Activated T-helper 17 cell treated with anti-CD3 and anti-CD28 coated beads, Interleukin-2, amount 50 U/mL, for 72 hours (primary cell): ENCODE data around the gene ERO1B. TPM values are rescaled to one million over a fixed set of nuclear protein-coding genes. Genes with fewer than 3 reads are reported as not detected.
A peak's percentile ranks its signal among the peaks of the same experiment; 100 is the strongest.

Source experiments
- ATAC-seq: fragments of 150-1000 bp; cut with Tn5 transposase; replicated peaks from 2 replicates; pipeline ENCODE4 v1.10.0; 2021; ENCODE audit warnings: mild to moderate bottlenecking, moderate library complexity
- H3K27ac Mint-ChIP-seq: one replicate; pipeline ENCODE4 v1.8.0; 2022; ENCODE audit warnings: mixed read lengths
- H3K27me3 Mint-ChIP-seq: one replicate; pipeline ENCODE4 v1.8.0; 2022; ENCODE audit warnings: mixed read lengths
- H3K36me3 Mint-ChIP-seq: one replicate; pipeline ENCODE4 v1.8.0; 2022; ENCODE audit warnings: low read depth, mild to moderate bottlenecking, mixed read lengths
- H3K4me1 Mint-ChIP-seq: one replicate; pipeline ENCODE4 v1.8.0; 2022; ENCODE audit warnings: mixed read lengths
- H3K4me3 Mint-ChIP-seq: one replicate; pipeline ENCODE4 v1.8.0; 2022; ENCODE audit warnings: mild to moderate bottlenecking, mixed read lengths
- H3K9me3 Mint-ChIP-seq: one replicate; pipeline ENCODE4 v1.8.0; 2022; ENCODE audit warnings: mixed read lengths
- total RNA-seq, 2 donors: library from RNA; stranded (reverse); gene quantifications; one replicate each; pipeline ENCODE4 v1.2.3, GENCODE V29; 2022

Gene ERO1B
- total RNA-seq, 2 donors from 2014 or later, result 4.0 to 4.2 TPM

GRCh38 chr1:236172041-236172579 is 109.6 kb downstream of the ERO1B start:
- Mint-ChIP-seq H3K4me3 (no peak overlapping the region), H3K36me3 (peaks cover 18% of the 10 kb centered on the region), H3K27ac (no peak overlapping the region), H3K9me3 (no peaks in the 10 kb centered on the region), H3K27me3 (no peaks in the 10 kb centered on the region), H3K4me1 (peaks cover 5% of the 10 kb centered on the region)
- ATAC-seq, result no peak

GRCh38 chr1:236168716-236169429 is 112.9 kb downstream of the ERO1B start:
- no peak overlapping the region for H3K27ac Mint-ChIP-seq
- ATAC-seq, result peak; percentile 90
- H3K9me3 Mint-ChIP-seq, result no peaks in the 10 kb centered on the region
- H3K4me3 Mint-ChIP-seq, result no peak overlapping the region
- no peaks in the 10 kb centered on the region for H3K27me3 Mint-ChIP-seq
- peaks cover 22% of the 10 kb centered on the region for H3K36me3 Mint-ChIP-seq
- H3K4me1 Mint-ChIP-seq, result peaks cover 13% of the 10 kb centered on the region

GRCh38 chr1:236167578-236167977 is 114.2 kb downstream of the ERO1B start:
- H3K4me1 Mint-ChIP-seq, result peaks cover 20% of the 10 kb centered on the region
- no peak overlapping the region for H3K27ac Mint-ChIP-seq
- no peaks in the 10 kb centered on the region for H3K9me3 Mint-ChIP-seq
- H3K27me3 Mint-ChIP-seq, result no peaks in the 10 kb centered on the region
- H3K4me3 Mint-ChIP-seq, result no peak overlapping the region
- ATAC-seq, result no peak
- H3K36me3 Mint-ChIP-seq, result peaks cover 28% of the 10 kb centered on the region

GRCh38 chr1:236167154-236167553 is 114.6 kb downstream of the ERO1B start:
- Mint-ChIP-seq H3K36me3 (peaks cover 25% of the 10 kb centered on the region), H3K27ac (no peak overlapping the region), H3K27me3 (no peaks in the 10 kb centered on the region), H3K9me3 (no peaks in the 10 kb centered on the region), H3K4me1 (peaks cover 20% of the 10 kb centered on the region), H3K4me3 (no peak overlapping the region)
- ATAC-seq, result no peak

GRCh38 chr1:236166041-236166440 is 115.7 kb downstream of the ERO1B start:
- Mint-ChIP-seq H3K4me1 (peaks cover 26% of the 10 kb centered on the region), H3K27ac (no peak overlapping the region), H3K27me3 (no peaks in the 10 kb centered on the region), H3K9me3 (peaks cover 5% of the 10 kb centered on the region), H3K36me3 (peaks cover 22% of the 10 kb centered on the region), H3K4me3 (no peak overlapping the region)
- ATAC-seq, result no peak

Other genes with a start within 250 kb of the ERO1B start
- under 1 TPM; 0.05 to 0.09 TPM for gene NID1, start 216.9 kb downstream of the ERO1B start, total RNA-seq
- gene GPR137B, start 139.4 kb downstream of the ERO1B start, total RNA-seq, result 10 to 100 TPM in 1 of 2 donors, 1 to 10 TPM in 1; 5.1 to 10.1 TPM
- 1 to 10 TPM in 1 of 2 donors, under 1 TPM in 1; 0.95 to 4.0 TPM for gene EDARADD, start 112.3 kb upstream of the ERO1B start, total RNA-seq
- 100 to 1,000 TPM; 114 to 253 TPM for gene LGALS8, start 242.0 kb upstream of the ERO1B start, total RNA-seq